GM18505 (cell line): Measurements from ENCODE around the gene REC8.
"Not testable (repeated sequence)": the region's sequence is repeated elsewhere in the genome, so short reads cannot be mapped to it uniquely, and the experiment has no call there.

Experiments
- ATAC-seq: cut with Tn5 transposase; IDR thresholded peaks from one replicate; pipeline ENCODE4 v1.9.1; 2021; ENCODE audit not compliant: unreplicated experiment
- POLR2A ChIP-seq: IDR thresholded peaks from 4 replicates; pipeline ENCODE4 v1.6.1; 2011; ENCODE audit warnings: borderline replicate concordance; ENCODE audit not compliant: insufficient read depth, insufficient read length; ENCODE audit errors: extremely low read depth

Gene REC8

GRCh38 chr14:24219521-24219920 lies 47.6 kb downstream of the REC8 start:
- TF ChIP-seq POLR2A = no peak
- ATAC-seq = no peak

GRCh38 chr14:24222987-24223386 lies 51.1 kb downstream of the REC8 start:
- ATAC-seq = not testable (repeated sequence)

- TF ChIP-seq POLR2A = no peak
- ATAC-seq = no peak
Measured at GRCh38 chr14:24224618-24225071, 52.8 kb downstream of the REC8 start.

- TF ChIP-seq POLR2A = no peak
- no peak for ATAC-seq
Measured at GRCh38 chr14:24226473-24226872, 54.6 kb downstream of the REC8 start.

GRCh38 chr14:24228902-24229301 lies 57.0 kb downstream of the REC8 start:
- TF ChIP-seq POLR2A = no peak
- no peak for ATAC-seq
